ENCODE measurements around the gene APOBEC4.

- TF ChIP-seq CTCF (IDR thresholded peaks at IDR 0.05; ENCODE audit: poor library complexity, severe bottlenecking) (no peak), TAF1 (IDR thresholded peaks at IDR 0.05; ENCODE audit: low read depth) (no peak)
These were observed 33.3 kb downstream of the APOBEC4 start for GRCh38 chr1:183619781-183620180.

Measured in neural cell (in vitro differentiated cells).